HAP-1 (cell line): Measurements from ENCODE around the gene DENND4A.

Experiments
- DNase-seq, 2 experiments: peaks; one replicate each; pipeline ENCODE4 v3.0.0-alpha.2; 2016 to 2020; ENCODE audit warnings: low spot score in 2 of 2
- H3K27me3 ChIP-seq: fragments of 250-450 bp; sonication (Bioruptor Pico); 2 replicates; pipeline ENCODE4 v1.5.1; 2020; ENCODE audit warnings: low read depth, mild to moderate bottlenecking, moderate library complexity
- H3K36me3 ChIP-seq: fragments of 250-450 bp; sonication (Bioruptor Pico); replicated peaks from 2 replicates; pipeline ENCODE4 v1.5.1; 2020; ENCODE audit warnings: mild to moderate bottlenecking
- H3K4me1 ChIP-seq: fragments of 250-450 bp; sonication (Bioruptor Pico); 2 replicates; pipeline ENCODE4 v1.5.1; 2020; ENCODE audit warnings: mild to moderate bottlenecking
- H3K4me3 ChIP-seq: fragments of 250-450 bp; sonication (Bioruptor Pico); 2 replicates; pipeline ENCODE4 v1.5.1; 2020; ENCODE audit warnings: mild to moderate bottlenecking, moderate library complexity
- H3K9me3 ChIP-seq: fragments of 250-450 bp; sonication (Bioruptor Pico); 2 replicates; pipeline ENCODE4 v1.5.1; 2020; ENCODE audit warnings: mild to moderate bottlenecking, moderate library complexity
- in situ Hi-C: fragments of 300-500 bp; cut with MboI; formaldehyde crosslinking; loops from 3 replicates; pipeline ENCODE4 v1.14.3; 2020; ENCODE audit warnings: low sequenced_read_pairs, inconsistent platforms, mixed read lengths

The DENND4A gene

DNA sequence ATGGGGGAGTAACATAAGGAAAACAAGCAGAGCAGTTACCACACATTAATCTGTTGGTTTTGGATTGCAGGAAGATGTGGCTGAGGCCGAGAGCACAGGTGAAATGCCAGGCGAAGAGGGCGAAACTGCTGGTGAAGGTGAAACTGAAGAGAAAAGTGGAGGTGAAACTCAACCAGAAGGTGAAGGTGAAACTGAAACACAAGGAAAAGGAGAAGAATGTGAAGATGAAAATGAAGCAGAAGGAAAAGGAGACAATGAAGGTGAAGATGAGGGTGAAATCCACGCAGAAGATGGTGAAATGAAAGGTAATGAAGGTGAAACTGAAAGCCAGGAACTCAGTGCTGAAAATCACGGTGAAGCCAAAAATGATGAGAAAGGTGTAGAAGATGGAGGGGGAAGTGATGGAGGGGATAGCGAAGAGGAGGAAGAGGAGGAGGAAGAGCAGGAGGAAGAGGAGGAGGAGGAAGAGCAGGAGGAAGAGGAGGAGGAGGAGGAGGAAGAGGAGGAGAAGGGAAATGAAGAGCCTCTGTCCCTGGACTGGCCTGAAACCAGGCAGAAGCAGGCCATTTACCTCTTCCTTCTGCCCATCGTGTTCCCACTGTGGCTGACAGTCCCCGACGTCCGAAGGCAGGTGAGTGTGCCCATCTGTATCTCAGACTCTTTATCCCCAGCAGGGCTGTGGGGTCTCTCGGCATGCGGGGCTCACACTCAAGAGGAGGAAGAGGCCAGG, 141.6 kb downstream of the DENND4A start:
- Histone ChIP-seq H3K9me3 (no peaks in the 10 kb centered on the region), H3K4me1 (peaks cover 5% of the 10 kb centered on the region), H3K36me3 (no peaks in the 10 kb centered on the region), H3K27me3 (no peaks in the 10 kb centered on the region), H3K4me3 (no peak overlapping the region)
- in situ Hi-C loops, result no loop called here
- DNase-seq, result no peak

DNA sequence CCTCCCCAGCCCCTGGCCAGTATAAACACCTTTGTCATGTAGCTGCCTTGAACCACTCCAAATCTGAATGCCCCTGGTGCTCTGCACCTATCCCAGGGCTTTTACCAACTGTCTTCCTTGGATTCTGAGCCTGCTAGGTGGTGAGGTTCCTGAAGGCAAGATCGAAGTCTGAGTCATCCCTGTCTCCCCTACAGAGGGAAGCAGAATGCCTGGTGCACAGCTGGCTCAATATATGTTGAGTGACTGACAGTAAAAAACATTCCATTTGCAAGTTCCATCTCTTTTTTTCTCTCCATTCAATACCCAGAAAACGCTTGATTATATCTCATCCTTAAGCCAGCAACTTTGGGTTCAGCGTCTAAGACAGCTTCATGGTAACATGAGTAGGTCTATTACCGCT, 145.6 kb downstream of the DENND4A start:
- Histone ChIP-seq H3K27me3 (no peaks in the 10 kb centered on the region), H3K36me3 (no peaks in the 10 kb centered on the region), H3K4me1 (no peaks in the 10 kb centered on the region), H3K9me3 (no peaks in the 10 kb centered on the region), H3K4me3 (no peak overlapping the region)
- DNase-seq, result peak in 1 of 2 experiments; percentile 4
- in situ Hi-C loops, result no loop called here

DNA sequence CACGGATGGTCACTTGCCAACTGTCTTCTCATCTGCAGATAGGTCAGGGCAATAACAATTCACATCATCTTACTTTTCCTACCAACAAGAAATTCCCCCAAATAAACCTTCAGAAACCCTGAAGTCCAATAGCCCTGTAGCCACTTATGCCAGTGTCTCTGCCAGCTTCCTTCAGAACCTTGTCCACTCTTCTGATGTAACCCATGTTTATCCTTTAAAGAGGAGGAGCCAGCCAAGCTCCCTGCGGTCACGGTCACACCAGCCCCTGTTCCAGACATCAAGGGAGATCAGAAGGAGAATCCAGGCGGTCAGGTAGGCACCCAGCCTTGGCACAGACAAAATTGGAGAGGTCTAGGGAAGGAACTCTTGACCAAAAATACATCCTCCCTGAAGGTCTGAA, 146.7 kb downstream of the DENND4A start:
- Histone ChIP-seq H3K4me1 (no peaks in the 10 kb centered on the region), H3K36me3 (no peaks in the 10 kb centered on the region), H3K4me3 (no peak overlapping the region), H3K27me3 (0 out of 2 replicates have a peak, but pooled peaks cover 2% of the 10 kb centered on the region), H3K9me3 (no peaks in the 10 kb centered on the region)
- in situ Hi-C loops, result no loop called here
- peak in 1 of 2 experiments; percentile 5 for DNase-seq

DNA sequence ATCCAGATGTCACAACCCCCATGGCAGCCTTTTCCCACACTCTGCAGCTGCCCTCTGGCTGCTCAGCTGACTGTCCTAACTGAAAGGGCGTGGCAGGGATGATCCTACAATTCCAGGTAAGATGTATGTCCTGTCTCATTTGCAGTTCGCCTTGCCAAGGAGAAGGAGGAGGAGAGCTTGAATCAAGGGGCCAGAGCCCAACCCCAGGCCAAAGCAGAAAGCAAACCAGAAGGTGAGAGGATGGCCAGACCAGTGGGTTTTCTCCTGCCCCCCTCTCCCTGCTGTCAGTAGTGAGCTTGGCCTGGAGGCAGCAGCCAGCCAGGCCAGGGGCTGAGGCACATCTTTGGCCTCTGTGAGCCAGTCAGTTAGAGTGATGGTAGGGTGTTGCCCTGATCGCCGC, 147.8 kb downstream of the DENND4A start:
- Histone ChIP-seq H3K9me3 (no peaks in the 10 kb centered on the region), H3K36me3 (no peaks in the 10 kb centered on the region), H3K4me1 (no peaks in the 10 kb centered on the region), H3K27me3 (0 out of 2 replicates have a peak, but pooled peaks cover 2% of the 10 kb centered on the region), H3K4me3 (no peak overlapping the region)
- peak in 1 of 2 experiments; percentile 6 for DNase-seq
- in situ Hi-C loops, result no loop called here

DNA sequence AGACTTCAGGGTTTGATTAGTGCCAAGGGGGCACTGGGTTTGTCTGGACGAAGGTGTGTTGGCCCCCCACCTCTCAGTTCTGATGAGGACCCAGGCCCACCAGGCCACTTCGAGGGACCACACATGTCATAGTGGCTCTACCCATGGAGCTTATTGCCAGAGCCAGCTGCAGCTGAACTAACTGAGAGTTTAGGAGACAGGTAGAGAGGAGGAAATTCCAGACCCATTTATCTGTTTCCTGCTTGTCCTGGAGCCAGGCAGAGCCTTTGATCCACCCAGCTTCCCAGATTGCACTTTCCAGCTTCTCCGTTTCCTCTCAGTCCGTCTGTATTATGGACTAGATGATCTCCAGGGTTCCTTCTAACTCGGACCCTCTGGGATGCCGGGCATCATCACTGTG, 149.5 kb downstream of the DENND4A start:
- Histone ChIP-seq H3K36me3 (no peaks in the 10 kb centered on the region), H3K9me3 (no peaks in the 10 kb centered on the region), H3K27me3 (0 out of 2 replicates have a peak, but pooled peaks cover 2% of the 10 kb centered on the region), H3K4me3 (no peak overlapping the region), H3K4me1 (no peaks in the 10 kb centered on the region)
- DNase-seq, result no peak
- in situ Hi-C loops, result no loop called here

DNA sequence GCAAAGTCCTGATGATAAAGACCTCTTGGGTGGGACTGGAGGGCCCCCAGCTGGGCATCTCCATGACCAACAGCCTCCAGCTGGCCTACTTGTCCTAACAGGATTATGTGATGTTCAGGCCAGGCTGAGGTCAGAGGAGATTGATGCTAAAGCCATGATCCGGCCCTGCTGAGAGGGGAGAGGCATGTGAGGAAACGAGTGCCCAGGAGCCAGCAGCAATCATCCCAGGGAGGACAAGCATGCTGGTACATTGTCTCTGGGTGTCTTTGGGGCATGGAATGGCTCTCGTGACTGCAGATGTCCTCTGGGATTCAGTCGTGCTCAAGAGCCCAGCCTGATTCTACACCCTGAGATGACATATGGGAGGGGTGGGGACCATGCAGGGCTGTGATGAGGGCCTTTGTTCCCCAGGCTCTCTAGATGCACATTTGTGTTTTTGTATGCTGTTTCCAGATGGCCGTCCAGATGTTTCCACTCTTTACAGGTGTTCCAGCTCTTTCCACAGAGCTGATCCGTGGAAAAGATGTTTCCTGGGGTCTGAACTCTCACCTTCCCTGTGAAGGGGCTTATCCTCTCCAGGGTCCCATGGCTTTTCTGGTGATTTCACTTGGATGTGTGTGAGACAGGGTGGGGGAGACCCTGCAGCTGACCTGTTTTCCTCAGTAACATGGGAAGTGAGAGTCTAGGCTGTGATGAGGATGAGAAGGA, 150.2 kb downstream of the DENND4A start:
- no peaks in the 10 kb centered on the region for H3K9me3 ChIP-seq
- no peaks in the 10 kb centered on the region for H3K36me3 ChIP-seq
- in situ Hi-C loops, result no loop called here
- H3K27me3 ChIP-seq, result 0 out of 2 replicates have a peak, but pooled peaks cover 2% of the 10 kb centered on the region
- no peaks in the 10 kb centered on the region for H3K4me1 ChIP-seq
- no peak overlapping the region for H3K4me3 ChIP-seq
- peak in 1 of 2 experiments; percentile 26 for DNase-seq

DNA sequence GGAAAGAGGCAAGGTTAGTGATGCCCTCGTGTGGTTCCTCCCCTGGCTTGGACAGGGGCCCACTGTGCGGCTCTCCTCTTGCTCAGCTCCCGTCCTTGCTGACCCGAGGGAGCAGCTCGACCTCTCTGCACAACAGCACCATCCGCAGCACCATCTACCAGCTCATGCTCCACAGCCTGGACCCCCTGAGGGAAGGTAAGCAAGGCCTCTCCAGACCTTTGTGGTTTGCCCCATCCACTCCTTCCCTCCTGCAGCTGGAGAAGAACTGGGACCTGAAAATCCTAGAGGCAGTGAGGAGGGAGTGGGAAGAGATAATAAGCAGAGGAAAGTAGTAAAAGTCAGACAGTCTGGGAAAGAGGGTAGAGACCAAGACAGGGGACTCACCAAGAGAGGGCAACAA, 152.6 kb downstream of the DENND4A start:
- H3K36me3 ChIP-seq, result no peaks in the 10 kb centered on the region
- in situ Hi-C loops, result no loop called here
- H3K4me1 ChIP-seq, result no peaks in the 10 kb centered on the region
- no peak for DNase-seq
- 0 out of 2 replicates have a peak, but pooled peaks cover 2% of the 10 kb centered on the region for H3K27me3 ChIP-seq
- H3K4me3 ChIP-seq, result no peak overlapping the region
- no peaks in the 10 kb centered on the region for H3K9me3 ChIP-seq

DNA sequence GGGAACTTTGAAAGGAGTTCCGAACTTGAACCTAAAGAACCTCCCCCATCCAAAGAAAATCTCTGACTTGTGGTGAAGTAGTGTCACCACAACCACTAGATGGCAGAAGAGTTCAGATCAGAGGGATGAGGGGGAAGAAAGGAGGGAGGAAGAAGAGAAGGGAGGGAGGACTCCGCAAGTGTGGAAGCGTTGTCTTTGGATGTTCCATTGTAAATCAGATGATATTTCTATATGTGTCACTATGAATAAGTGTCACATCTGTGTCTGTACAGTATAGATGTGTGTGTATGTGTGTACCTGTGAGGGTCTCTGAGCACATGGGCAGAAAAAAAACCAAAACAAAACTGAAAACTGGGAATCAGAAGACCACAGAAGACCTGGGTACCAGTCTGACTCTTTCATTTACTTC, 153.4 kb downstream of the DENND4A start:
- no peaks in the 10 kb centered on the region for H3K9me3 ChIP-seq
- no peaks in the 10 kb centered on the region for H3K4me1 ChIP-seq
- H3K36me3 ChIP-seq, result no peaks in the 10 kb centered on the region
- H3K4me3 ChIP-seq, result no peak overlapping the region
- in situ Hi-C loops, result no loop called here
- H3K27me3 ChIP-seq, result 0 out of 2 replicates have a peak, but pooled peaks cover 2% of the 10 kb centered on the region
- peak; percentile 74 to 90 for DNase-seq

DNA sequence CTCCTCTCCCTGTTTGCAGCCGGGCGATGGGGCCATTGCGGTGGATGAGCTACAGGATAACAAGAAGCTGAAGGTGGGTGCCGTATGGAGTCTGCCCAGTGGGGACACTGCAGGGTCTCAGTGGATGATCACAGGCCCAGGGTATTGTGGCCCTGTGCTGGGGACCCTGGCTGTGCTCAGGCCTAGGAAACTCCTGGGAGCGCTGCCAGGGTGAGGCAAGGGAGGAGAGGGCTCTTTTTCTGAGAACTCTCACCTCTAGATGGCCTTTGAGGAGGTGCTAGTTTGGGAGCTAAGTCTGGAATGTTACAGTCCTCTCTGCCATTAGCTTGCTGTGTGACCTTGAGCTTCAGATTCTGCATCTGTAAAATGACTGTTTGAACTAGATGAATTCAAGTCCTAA, 154.0 kb downstream of the DENND4A start:
- no peaks in the 10 kb centered on the region for H3K9me3 ChIP-seq
- in situ Hi-C loops, result no loop called here
- no peak for DNase-seq
- no peaks in the 10 kb centered on the region for H3K36me3 ChIP-seq
- no peak overlapping the region for H3K4me3 ChIP-seq
- no peaks in the 10 kb centered on the region for H3K4me1 ChIP-seq
- H3K27me3 ChIP-seq, result 0 out of 2 replicates have a peak, but pooled peaks cover 2% of the 10 kb centered on the region

DNA sequence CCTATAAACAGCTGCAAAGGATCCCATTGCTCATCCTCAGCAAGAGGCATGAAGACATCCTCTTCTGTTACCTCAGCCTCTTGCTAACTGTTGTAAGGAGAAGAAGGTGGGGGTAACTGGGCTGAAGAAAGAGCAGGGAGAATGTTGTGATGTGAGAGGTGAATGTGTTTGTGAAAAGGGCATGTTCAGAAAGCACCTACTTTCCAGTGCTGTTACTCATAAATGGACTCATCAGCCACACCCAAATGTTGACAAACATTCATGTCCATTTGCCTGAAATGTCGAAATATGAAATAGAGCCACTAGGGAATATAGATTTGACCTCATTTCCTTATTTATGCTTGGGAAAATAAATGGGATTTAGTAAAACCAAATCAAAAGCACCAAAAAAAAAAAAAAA, 157.7 kb downstream of the DENND4A start:
- no peak overlapping the region for H3K4me3 ChIP-seq
- H3K27me3 ChIP-seq, result no peaks in the 10 kb centered on the region
- no peaks in the 10 kb centered on the region for H3K9me3 ChIP-seq
- in situ Hi-C loops, result no loop called here
- no peak for DNase-seq
- no peaks in the 10 kb centered on the region for H3K36me3 ChIP-seq
- no peaks in the 10 kb centered on the region for H3K4me1 ChIP-seq

DNA sequence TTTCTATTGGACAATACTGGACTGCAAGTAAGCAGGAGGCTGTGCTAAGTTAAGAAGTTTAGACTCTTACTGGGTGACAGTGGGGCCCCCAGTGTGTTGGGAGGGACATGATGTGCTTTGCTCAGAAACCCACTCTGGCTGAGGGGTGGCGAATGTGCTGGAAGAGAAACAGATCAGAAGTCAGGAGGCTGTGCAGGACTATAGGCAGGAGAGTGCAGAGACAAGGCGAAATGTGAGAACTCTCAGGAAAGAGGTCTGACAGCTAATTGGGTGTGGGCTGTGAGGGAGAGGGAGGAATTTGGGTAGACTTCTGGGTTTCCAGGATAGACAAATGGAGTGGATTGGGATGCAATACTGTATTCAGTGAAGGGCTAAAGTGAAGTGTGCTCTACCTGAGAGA, 158.3 kb downstream of the DENND4A start:
- Histone ChIP-seq H3K4me3 (no peak overlapping the region), H3K36me3 (no peaks in the 10 kb centered on the region), H3K27me3 (no peaks in the 10 kb centered on the region), H3K9me3 (no peaks in the 10 kb centered on the region), H3K4me1 (no peaks in the 10 kb centered on the region)
- in situ Hi-C loops, result no loop called here
- no peak for DNase-seq

DNA sequence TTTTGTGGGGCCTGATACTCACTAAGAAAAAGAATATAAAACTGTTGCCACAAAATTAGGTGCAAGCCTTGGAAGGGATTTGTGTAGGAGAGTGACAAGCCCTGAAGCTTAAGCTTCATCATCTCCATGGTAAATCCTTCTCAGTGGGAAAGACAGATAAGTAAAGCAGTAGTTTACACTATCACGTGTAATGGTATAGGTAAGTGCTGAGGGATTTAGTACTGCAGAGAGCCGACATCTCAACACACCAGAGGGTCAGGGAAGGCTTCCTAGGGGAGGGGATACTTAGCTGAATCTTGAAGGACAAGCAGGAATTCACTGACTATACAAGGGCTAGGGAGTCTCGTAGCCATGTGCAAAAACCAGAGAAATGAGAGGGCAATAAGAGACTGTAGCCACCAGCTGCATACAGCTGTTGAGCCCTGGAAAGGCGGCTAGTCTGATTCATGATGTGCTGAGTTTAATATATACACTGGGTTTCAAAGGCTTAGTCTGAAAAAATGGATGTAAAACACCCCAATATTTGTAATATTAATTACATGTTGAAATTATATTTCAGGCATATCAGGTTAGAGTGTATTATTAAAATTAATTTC, 159.2 kb downstream of the DENND4A start:
- DNase-seq, result no peak
- Histone ChIP-seq H3K4me1 (no peaks in the 10 kb centered on the region), H3K27me3 (no peaks in the 10 kb centered on the region), H3K9me3 (no peaks in the 10 kb centered on the region), H3K4me3 (no peak overlapping the region), H3K36me3 (no peaks in the 10 kb centered on the region)
- in situ Hi-C loops, result no loop called here

DNA sequence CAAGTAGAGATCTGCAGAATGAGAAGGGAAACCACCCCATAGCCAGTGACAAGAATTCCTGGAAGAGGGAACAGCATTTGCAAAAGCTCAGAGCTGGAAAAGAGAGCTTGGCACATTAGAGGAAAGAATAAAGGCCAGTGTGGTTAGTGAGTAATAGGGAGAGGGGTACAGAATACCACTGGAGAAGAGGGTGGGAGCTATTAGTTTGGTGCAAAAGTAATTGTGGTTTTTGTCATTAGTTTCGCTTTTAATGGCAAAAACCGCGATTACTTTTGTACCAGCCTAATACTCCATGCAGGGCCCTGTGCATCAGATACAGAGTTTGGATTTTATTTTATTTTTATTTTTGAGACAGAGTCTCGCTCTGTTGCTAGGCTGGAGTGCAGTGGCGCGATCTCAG, 160.6 kb downstream of the DENND4A start:
- no peaks in the 10 kb centered on the region for H3K9me3 ChIP-seq
- in situ Hi-C loops, result no loop called here
- no peak for DNase-seq
- no peak overlapping the region for H3K4me3 ChIP-seq
- no peaks in the 10 kb centered on the region for H3K36me3 ChIP-seq
- no peaks in the 10 kb centered on the region for H3K4me1 ChIP-seq
- no peaks in the 10 kb centered on the region for H3K27me3 ChIP-seq

DNA sequence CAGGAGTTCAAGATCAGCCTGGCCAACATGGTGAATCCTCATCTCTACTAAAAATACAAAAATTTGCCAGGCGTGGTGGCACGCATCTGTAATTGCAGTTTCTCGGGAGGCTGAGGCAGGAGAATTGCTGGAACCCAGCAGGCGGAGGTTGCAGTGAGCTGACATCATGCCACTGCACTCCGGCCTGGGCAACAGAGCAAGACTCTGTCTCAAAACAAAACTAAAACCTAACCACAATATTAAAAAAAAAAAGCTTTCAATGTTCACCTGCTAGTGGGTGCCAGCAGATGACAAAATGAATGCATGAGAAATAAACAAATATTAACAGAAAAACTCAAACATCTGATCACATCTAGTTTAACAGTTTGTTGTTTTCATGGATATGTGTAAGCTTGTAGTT, 161.3 kb downstream of the DENND4A start:
- in situ Hi-C loops, result no loop called here
- no peaks in the 10 kb centered on the region for H3K9me3 ChIP-seq
- no peaks in the 10 kb centered on the region for H3K4me1 ChIP-seq

More for the DNA sequence above, 161.3 kb downstream of the DENND4A start:
- no peaks in the 10 kb centered on the region for H3K27me3 ChIP-seq
- no peaks in the 10 kb centered on the region for H3K36me3 ChIP-seq
- no peak for DNase-seq
- H3K4me3 ChIP-seq, result no peak overlapping the region
